Measurements from ENCODE around the gene ADRA1B.

ADRA1B gene

GRCh38 chr5:159913501-159913900, 2.8 kb upstream of the ADRA1B start:
- TF ChIP-seq SIN3A (IDR thresholded peaks at IDR 0.05; ENCODE audit: borderline replicate concordance, insufficient read depth, low read length) (no peak), TAF1 (IDR thresholded peaks at IDR 0.05; ENCODE audit: borderline replicate concordance, insufficient read depth, low read length) (no peak), FOXP2 (optimal IDR thresholded peaks at IDR 0.05; ENCODE audit: borderline replicate concordance, extremely low read depth, extremely low read length, insufficient read depth) (no peak), POLR2AphosphoS5 (IDR thresholded peaks at IDR 0.05; ENCODE audit: low read depth, low read length) (no peak), REST (IDR thresholded peaks at IDR 0.05; ENCODE audit: insufficient read depth in 1 of 2, low read depth in 2 of 2, low read length in 2 of 2) (no peak)

GRCh38 chr5:159916841-159917761, 819 bp downstream of the ADRA1B start:
- no peak for TF ChIP-seq POLR2AphosphoS5 (IDR thresholded peaks at IDR 0.05; ENCODE audit: low read depth, low read length)
- TF ChIP-seq REST (IDR thresholded peaks at IDR 0.05; ENCODE audit: insufficient read depth in 1 of 2, low read depth in 2 of 2, low read length in 2 of 2) = no peak
- no peak for TF ChIP-seq FOXP2 (optimal IDR thresholded peaks at IDR 0.05; ENCODE audit: borderline replicate concordance, extremely low read depth, extremely low read length, insufficient read depth)
- no peak for TF ChIP-seq TAF1 (IDR thresholded peaks at IDR 0.05; ENCODE audit: borderline replicate concordance, insufficient read depth, low read length)
- no peak for TF ChIP-seq SIN3A (IDR thresholded peaks at IDR 0.05; ENCODE audit: borderline replicate concordance, insufficient read depth, low read length)

- no peak for TF ChIP-seq SIN3A (IDR thresholded peaks at IDR 0.05; ENCODE audit: borderline replicate concordance, insufficient read depth, low read length)
Observed at GRCh38 chr5:159917994-159918393, 1.7 kb downstream of the ADRA1B start.

GRCh38 chr5:159921721-159922120, 5.4 kb downstream of the ADRA1B start:
- no peak for TF ChIP-seq POLR2AphosphoS5 (IDR thresholded peaks at IDR 0.05; ENCODE audit: low read depth, low read length)
- no peak for TF ChIP-seq SIN3A (IDR thresholded peaks at IDR 0.05; ENCODE audit: borderline replicate concordance, insufficient read depth, low read length)

- no peak for TF ChIP-seq TAF1 (IDR thresholded peaks at IDR 0.05; ENCODE audit: borderline replicate concordance, insufficient read depth, low read length)
- no peak for TF ChIP-seq FOXP2 (optimal IDR thresholded peaks at IDR 0.05; ENCODE audit: borderline replicate concordance, extremely low read depth, extremely low read length, insufficient read depth)
- TF ChIP-seq POLR2AphosphoS5 (IDR thresholded peaks at IDR 0.05; ENCODE audit: low read depth, low read length) = no peak
- no peak for TF ChIP-seq REST (IDR thresholded peaks at IDR 0.05; ENCODE audit: insufficient read depth in 1 of 2, low read depth in 2 of 2, low read length in 2 of 2)
- no peak for TF ChIP-seq SIN3A (IDR thresholded peaks at IDR 0.05; ENCODE audit: borderline replicate concordance, insufficient read depth, low read length)
Observed at GRCh38 chr5:159923008-159923407, 6.7 kb downstream of the ADRA1B start.

GRCh38 chr5:159928122-159928909, 12.0 kb downstream of the ADRA1B start:
- TF ChIP-seq REST (IDR thresholded peaks at IDR 0.05; ENCODE audit: insufficient read depth in 1 of 2, low read depth in 2 of 2, low read length in 2 of 2) = no peak
- no peak for TF ChIP-seq FOXP2 (optimal IDR thresholded peaks at IDR 0.05; ENCODE audit: borderline replicate concordance, extremely low read depth, extremely low read length, insufficient read depth)
- TF ChIP-seq POLR2AphosphoS5 (IDR thresholded peaks at IDR 0.05; ENCODE audit: low read depth, low read length) = no peak
